Adipocyte (in vitro differentiated cells): Measurements from ENCODE around the gene ARMC6.
A peak's percentile ranks its signal among the peaks of the same experiment; 100 is the strongest.
"Not testable (repeated sequence)": the region's sequence is repeated elsewhere in the genome, so short reads cannot be mapped to it uniquely, and the experiment has no call there.

Source experiments
- DNase-seq: peaks from one replicate; pipeline ENCODE4 v3.0.0-alpha.2; 2015; ENCODE audit warnings: low read depth
- H3K27me3 ChIP-seq: replicated peaks from 2 replicates; pipeline ENCODE4 v1.7.0; 2013; ENCODE audit warnings: mild to moderate bottlenecking, low read length, moderate library complexity; ENCODE audit not compliant: control insufficient read depth, insufficient read depth
- H3K36me3 ChIP-seq: 2 replicates; pipeline ENCODE4 v1.7.0; 2013; ENCODE audit warnings: low read length, mild to moderate bottlenecking, moderate library complexity; ENCODE audit not compliant: control insufficient read depth, insufficient read depth, severe bottlenecking
- H3K4me1 ChIP-seq: 2 replicates; pipeline ENCODE4 v1.7.0; 2013; ENCODE audit warnings: mild to moderate bottlenecking, low read length, moderate library complexity; ENCODE audit not compliant: control insufficient read depth, insufficient read depth
- H3K4me3 ChIP-seq: 2 replicates; pipeline ENCODE4 v1.7.0; 2013; ENCODE audit warnings: mild to moderate bottlenecking, low read length, moderate library complexity
- H3K9ac ChIP-seq: 2 replicates; pipeline ENCODE4 v1.7.0; 2013; ENCODE audit warnings: mild to moderate bottlenecking, low read length, moderate library complexity
- H3K9me3 ChIP-seq: 2 replicates; pipeline ENCODE4 v1.7.0; 2013; ENCODE audit warnings: mild to moderate bottlenecking, low read length, moderate library complexity; ENCODE audit not compliant: control insufficient read depth

Gene ARMC6

DNA sequence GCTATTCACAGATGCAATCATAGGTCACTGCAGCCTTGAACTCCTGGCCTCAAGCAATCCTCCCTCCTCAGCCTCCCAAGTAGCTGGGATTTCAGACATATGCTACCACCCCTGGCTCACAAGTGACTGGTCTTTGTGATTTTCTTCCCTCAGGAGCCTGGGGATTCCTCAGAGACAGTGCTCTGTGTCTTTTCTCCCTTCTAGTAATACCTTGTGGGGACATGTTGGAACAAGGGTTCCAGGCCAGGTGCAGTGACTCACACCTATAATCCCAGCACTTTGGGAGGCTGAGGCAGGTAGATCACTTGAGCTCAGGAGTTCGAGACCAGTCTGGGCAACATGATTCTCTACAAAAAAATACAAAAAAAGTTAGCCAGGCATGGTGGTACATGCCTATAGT is 10.0 kb upstream of the ARMC6 start:
- H3K4me1 ChIP-seq, H3K9ac ChIP-seq, H3K4me3 ChIP-seq, DNase-seq, H3K27me3 ChIP-seq, H3K9me3 ChIP-seq: not testable (repeated sequence)
- peaks cover 71% of the 10 kb centered on the region for H3K36me3 ChIP-seq

DNA sequence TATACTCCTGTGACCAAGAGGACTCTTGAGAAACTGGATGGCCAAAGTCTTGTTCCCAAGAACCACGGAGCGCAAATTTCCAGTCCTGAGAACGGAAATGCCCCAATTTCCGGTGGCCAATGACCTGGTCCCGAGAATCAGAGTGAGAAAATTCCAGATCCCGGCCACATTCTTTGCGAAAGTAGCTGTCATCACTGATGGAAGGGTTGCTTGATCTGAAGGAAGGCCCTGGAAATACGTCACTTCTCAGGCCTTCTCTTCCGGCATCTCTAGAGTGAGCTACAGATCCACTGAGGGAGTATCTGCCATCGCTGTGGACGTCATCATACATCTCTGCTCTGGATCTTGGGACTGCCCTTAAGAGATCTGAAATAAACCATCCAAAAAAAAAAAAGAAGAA is 7.5 kb upstream of the ARMC6 start:
- no peak for DNase-seq
- Histone ChIP-seq H3K9ac (no peak overlapping the region), H3K36me3 (peaks cover 78% of the 10 kb centered on the region), H3K9me3 (no peaks in the 10 kb centered on the region), H3K4me1 (peaks cover 9% of the 10 kb centered on the region), H3K4me3 (no peak overlapping the region), H3K27me3 (no peaks in the 10 kb centered on the region)

DNA sequence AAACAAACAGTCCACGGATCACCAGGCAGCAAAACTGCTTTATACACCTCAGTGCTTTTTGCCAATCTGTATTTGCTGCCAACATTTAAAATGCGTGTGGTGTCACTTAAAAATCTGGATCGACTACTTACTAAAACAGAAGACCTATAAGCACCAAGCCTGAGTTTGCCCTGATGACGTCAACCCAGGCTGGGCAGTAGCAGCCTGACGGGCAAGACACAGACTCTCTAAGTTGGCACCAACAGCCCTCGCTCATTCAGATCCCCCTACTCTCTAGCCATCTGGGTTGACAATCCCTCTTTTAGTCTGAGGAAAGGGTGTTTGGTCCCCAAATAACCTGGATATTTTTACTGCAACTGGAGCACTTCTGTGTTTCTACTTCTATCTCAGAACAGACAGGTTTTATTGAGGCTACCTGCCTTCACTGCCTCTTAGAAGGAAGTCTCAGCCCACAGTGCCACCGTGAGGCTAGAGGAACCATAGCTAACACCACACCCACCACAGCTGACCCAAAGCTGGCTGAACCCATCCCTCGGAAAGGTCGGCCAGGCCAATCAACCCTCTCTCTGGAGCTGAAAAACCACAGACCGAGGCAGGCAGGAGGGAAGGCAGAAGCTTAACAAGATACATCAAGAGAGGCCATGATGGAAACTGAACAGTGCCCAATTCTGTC is 7.0 kb upstream of the ARMC6 start:
- DNase-seq: no peak
- H3K4me1 ChIP-seq: peaks cover 5% of the 10 kb centered on the region
- H3K9ac ChIP-seq: no peak overlapping the region
- H3K4me3 ChIP-seq: no peak overlapping the region
- H3K27me3 ChIP-seq: no peaks in the 10 kb centered on the region
- H3K9me3 ChIP-seq: no peaks in the 10 kb centered on the region
- H3K36me3 ChIP-seq: peaks cover 79% of the 10 kb centered on the region

DNA sequence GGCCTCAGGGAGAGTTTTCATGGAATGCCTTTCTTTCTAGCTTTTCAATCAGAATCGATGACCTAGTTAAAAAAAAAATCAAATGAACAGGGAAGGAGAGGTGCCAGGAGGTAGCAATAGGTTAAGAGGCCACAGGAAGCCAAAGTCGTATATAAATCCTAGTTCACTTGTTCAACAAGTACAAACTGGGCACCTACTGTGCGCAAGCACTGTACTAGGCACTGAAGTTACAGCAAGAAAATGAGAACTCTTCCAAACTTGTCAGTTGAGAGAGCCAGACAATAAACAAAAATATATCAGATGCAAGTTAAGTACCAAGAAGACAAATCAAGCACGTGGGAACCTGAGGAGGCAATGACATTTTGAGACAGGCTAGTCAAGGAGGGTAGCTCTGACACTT is 6.2 kb upstream of the ARMC6 start:
- H3K36me3 ChIP-seq: peaks cover 78% of the 10 kb centered on the region
- DNase-seq: no peak
- no peaks in the 10 kb centered on the region for H3K27me3 ChIP-seq
- no peak overlapping the region for H3K9ac ChIP-seq
- no peaks in the 10 kb centered on the region for H3K9me3 ChIP-seq
- H3K4me3 ChIP-seq: no peak overlapping the region
- peaks cover 8% of the 10 kb centered on the region for H3K4me1 ChIP-seq

DNA sequence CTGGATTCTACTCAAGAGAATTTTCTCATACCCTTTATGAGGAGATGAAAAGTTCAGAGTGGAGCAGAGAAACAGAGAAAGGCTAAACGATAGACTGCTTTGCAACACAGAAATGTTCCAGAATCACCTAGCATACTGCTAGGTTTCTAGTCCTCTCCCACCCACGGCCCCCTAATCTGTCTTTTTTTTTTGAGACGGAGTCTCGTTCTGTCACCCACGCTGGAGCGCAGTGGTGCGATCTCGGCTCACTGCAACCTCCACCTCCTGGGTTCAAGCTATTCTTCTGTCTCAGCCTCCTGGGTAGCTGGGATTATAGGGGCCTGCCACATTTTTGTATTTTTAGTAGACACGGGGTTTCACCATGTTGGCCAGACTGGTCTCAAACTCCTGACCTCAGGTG is 4.9 kb upstream of the ARMC6 start:
- peaks cover 8% of the 10 kb centered on the region for H3K4me1 ChIP-seq
- H3K9me3 ChIP-seq: no peaks in the 10 kb centered on the region
- H3K36me3 ChIP-seq: peaks cover 65% of the 10 kb centered on the region
- no peak overlapping the region for H3K4me3 ChIP-seq
- no peak for DNase-seq
- H3K9ac ChIP-seq: no peak overlapping the region
- H3K27me3 ChIP-seq: no peaks in the 10 kb centered on the region

DNA sequence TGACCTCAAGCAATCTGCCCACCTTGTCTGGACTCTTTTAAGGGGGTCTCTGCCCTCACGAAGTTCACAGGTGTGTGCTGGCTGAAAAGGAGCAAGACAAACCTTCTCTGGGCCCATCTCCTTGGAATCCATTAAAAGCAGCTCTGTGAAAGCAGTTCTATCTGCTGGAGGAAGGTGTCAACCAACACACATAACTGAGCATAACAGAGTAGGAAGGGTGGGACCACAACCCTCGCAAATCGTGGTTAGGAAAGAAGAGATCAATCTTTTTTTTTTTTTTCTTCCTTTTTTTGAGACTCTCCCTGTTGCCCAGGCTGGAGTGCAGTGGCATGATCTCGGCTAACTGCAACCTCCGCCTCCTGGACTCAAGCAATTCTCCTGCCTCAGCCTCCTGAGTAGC is 1.5 kb upstream of the ARMC6 start:
- DNase-seq: no peak
- H3K4me3 ChIP-seq: peak overlapping the region; percentile 96
- peaks cover 15% of the 10 kb centered on the region for H3K4me1 ChIP-seq
- no peaks in the 10 kb centered on the region for H3K9me3 ChIP-seq
- H3K9ac ChIP-seq: peak overlapping the region; percentile 98
- H3K36me3 ChIP-seq: peaks cover 31% of the 10 kb centered on the region
- H3K27me3 ChIP-seq: no peaks in the 10 kb centered on the region

DNA sequence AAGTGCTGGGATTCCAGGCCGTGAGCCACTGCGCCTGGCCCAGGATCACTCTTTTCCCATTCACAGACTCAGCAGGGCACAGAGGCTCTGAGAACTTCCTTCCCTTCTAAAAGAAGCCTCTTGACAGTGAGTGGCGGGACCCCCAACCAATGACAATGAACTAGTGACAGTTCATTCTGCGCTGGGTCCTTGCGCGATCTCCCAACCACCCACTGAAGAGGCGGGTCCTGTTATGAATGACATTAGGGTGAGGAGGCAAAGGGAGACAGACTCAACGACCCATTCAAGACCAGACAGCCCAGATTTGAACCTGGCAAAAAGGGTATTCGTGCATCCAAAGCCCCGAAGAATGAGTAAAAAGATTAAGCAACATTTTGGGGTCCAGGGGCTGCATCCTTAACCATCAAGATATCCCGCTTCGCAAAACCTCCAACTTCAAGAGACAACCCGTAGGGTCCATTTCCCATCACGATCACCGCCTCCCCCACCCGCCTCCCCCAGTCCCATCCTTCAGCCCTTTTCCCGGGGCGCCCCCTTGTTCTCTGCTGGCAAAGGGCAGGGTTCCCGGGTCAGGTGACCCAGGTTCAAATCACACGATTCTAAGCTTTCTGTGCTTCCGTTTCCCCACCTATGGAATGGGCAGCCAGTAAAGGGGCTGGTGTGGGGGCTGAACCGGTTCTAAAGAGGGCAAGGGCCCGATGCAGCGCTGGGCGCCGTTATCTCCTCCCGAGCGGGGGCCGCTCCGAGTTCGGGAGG is 805 bp upstream of the ARMC6 start:
- Histone ChIP-seq H3K9ac (peak overlapping the region; percentile 98), H3K36me3 (peaks cover 26% of the 10 kb centered on the region), H3K4me3 (peak overlapping the region; percentile 96), H3K9me3 (no peaks in the 10 kb centered on the region), H3K27me3 (no peaks in the 10 kb centered on the region), H3K4me1 (peaks cover 15% of the 10 kb centered on the region)
- DNase-seq: peak; percentile 83

DNA sequence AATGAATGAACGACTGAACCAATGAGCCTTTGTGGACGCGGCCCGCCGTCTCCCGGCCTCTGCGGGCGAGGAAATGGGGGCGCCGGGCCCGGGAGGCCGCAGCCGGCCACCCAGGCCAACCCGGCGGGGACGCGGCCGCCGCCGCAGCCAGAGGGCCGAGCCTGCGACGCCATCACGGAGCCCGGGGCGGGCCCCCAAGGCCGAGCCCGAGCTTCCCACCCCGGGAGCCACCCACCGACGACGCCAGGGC is 302 bp upstream of the ARMC6 start:
- Histone ChIP-seq H3K27me3 (no peaks in the 10 kb centered on the region), H3K9me3 (no peaks in the 10 kb centered on the region), H3K36me3 (peaks cover 27% of the 10 kb centered on the region), H3K4me1 (peaks cover 15% of the 10 kb centered on the region), H3K4me3 (peak overlapping the region; percentile 96), H3K9ac (peak overlapping the region; percentile 98)
- DNase-seq: no peak

DNA sequence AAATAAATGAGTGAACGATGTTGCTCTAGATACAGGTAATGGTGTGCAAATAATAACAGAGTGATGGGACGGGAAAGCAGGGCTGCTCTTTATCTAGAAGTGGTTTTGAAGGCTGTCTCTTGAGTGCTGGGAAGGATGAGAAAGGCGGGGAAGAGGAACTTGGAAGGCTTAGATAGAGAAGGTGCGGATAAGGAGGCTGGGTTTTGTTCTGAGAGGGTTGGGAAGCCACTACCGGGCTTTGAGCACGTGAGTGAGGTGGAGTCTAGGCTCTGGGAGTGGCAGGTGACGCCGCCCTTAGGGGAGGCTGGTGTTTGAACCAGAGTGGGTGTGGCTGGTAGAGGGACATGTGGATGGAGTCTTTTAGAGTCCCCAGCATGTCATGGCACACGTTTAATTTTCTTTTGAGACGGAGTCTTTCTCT is 811 bp downstream of the ARMC6 start:
- Histone ChIP-seq H3K36me3 (peaks cover 21% of the 10 kb centered on the region), H3K4me3 (peak overlapping the region; percentile 96), H3K4me1 (peaks cover 15% of the 10 kb centered on the region), H3K9ac (peak overlapping the region; percentile 98), H3K9me3 (no peaks in the 10 kb centered on the region), H3K27me3 (no peaks in the 10 kb centered on the region)
- peak; percentile 62 for DNase-seq

DNA sequence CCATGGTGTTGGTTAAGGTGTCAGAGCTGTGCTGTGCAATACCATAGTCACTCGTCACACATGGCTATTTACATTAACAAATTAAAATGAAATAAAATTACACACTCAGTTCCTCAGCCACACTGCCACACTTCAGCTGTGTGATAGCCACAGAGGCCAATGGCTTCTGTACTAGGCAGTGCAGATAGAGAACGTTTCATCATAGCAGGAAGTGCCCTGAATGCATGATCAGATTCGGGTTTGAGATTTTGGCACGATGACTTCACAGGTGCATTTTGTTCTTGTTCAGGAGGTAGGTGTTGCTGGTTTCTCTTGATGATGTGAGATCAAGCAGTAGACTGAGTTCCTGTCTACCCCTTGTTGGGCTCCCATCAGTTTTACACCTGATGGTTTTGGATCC is 6.5 kb downstream of the ARMC6 start:
- H3K36me3 ChIP-seq: peaks cover 26% of the 10 kb centered on the region
- H3K27me3 ChIP-seq: no peaks in the 10 kb centered on the region
- H3K9me3 ChIP-seq: no peaks in the 10 kb centered on the region
- H3K4me1 ChIP-seq: peaks cover 8% of the 10 kb centered on the region
- no peak overlapping the region for H3K4me3 ChIP-seq
- no peak overlapping the region for H3K9ac ChIP-seq
- DNase-seq: no peak

DNA sequence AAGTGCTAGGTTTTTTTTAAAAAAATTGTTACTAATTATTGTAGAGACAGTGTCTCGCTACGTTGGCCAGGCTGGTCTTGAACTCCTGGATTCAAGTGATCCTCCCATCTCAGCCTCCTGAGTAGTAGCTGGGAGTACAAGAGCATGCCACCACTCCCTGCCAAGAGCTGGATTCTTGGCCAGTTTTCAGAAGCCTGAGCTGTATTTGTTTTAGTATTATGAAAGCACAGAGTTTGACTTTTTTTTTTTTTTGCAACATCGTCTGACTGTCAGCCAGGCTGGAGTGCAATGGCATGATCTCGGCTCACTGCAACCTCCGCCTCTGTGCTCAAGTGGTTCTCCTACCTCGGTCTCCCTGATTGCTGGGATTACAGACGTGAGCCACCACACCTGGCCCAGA is 7.0 kb downstream of the ARMC6 start:
- peak overlapping the region; percentile 23 for H3K9ac ChIP-seq
- no peaks in the 10 kb centered on the region for H3K9me3 ChIP-seq
- H3K4me3 ChIP-seq: no peak overlapping the region
- peak; percentile 94 for DNase-seq
- H3K27me3 ChIP-seq: no peaks in the 10 kb centered on the region
- peaks cover 26% of the 10 kb centered on the region for H3K36me3 ChIP-seq
- peaks cover 8% of the 10 kb centered on the region for H3K4me1 ChIP-seq
